H1 (cell line): ENCODE results near the gene ZFAND2B. TPM values are rescaled to one million over a fixed set of nuclear protein-coding genes. Genes with fewer than 3 reads are reported as not detected.

Source experiments
- ATF2 ChIP-seq: IDR thresholded peaks from 2 replicates; pipeline ENCODE4 v1.6.1; 2012; ENCODE audit warnings: low read length, inconsistent platforms
- ATF3 ChIP-seq: IDR thresholded peaks from 2 replicates; pipeline ENCODE4 v1.6.1; 2011; ENCODE audit warnings: low read depth, mild to moderate bottlenecking, low read length; ENCODE audit not compliant: insufficient read depth
- BRCA1 ChIP-seq: IDR thresholded peaks from 2 replicates; pipeline ENCODE4 v1.6.1; 2012; ENCODE audit warnings: low read depth, low read length, improper control_type of control experiment
- CEBPB ChIP-seq: IDR thresholded peaks from 2 replicates; pipeline ENCODE4 v1.6.1; 2012; ENCODE audit warnings: low read depth, low read length
- CHD7 ChIP-seq: fragments of 300-600 bp; sonication (generic); IDR thresholded peaks from 2 replicates; pipeline ENCODE4 v1.7.1; 2012; ENCODE audit warnings: low read length, moderate library complexity, mild to moderate bottlenecking, inconsistent platforms; ENCODE audit not compliant: insufficient replicate concordance
- GABPA ChIP-seq: IDR thresholded peaks from 2 replicates; pipeline ENCODE4 v1.6.1; 2011; ENCODE audit warnings: mild to moderate bottlenecking, low read length, moderate library complexity, borderline replicate concordance; ENCODE audit not compliant: insufficient read depth
- SIN3A ChIP-seq, 2 experiments: IDR thresholded peaks in 1 of 2; conservative IDR thresholded peaks in 1 of 2; 2 replicates each; pipeline ENCODE4 v1.6.1; 2011 to 2012; ENCODE audit warnings: low read length in 2 of 2, improper control_type of control experiment in 1 of 2, low read depth in 1 of 2, mild to moderate bottlenecking in 1 of 2
- YY1 ChIP-seq: IDR thresholded peaks from 2 replicates; pipeline ENCODE4 v1.6.1; 2011; ENCODE audit warnings: low read depth, mild to moderate bottlenecking, low read length
- polyA plus RNA-seq, 7 experiments: library from polyadenylated mRNA; depleted of rRNA in 3 of 7; stranded (reverse) in 5 of 7; unstranded in 2 of 7; fragments of >200 nt in 5 of 7; fragments of 200-250 nt in 2 of 7; gene quantifications; 1 replicate in 5 of 7; 2 replicates in 1 of 7; 4 replicates in 1 of 7; pipeline versions ENCODE4 v1.2.1 to v1.2.3, GENCODE V29; 2011 to 2013; ENCODE audit warnings: missing spikeins in 2 of 7, mixed read lengths in 2 of 7
- total RNA-seq: library from RNA; stranded (reverse); fragmentation: NEBNext Ultra II Directional; extraction: Animal tissue kit (Norgen Biotek cat#: 25700); gene quantifications from 2 replicates; pipeline ENCODE4 v1.2.1, GENCODE V29; 2021

The ZFAND2B gene
- total and polyA plus RNA-seq, 2 of the 8 experiments (the other 6 are each of a cell fraction or from before 2014, with no cell fraction given), result 16.0 to 17.9 TPM

- no peak for TF ChIP-seq CHD7
- no peak for TF ChIP-seq SIN3A (conservative IDR thresholded peaks at IDR 0.05 in 1 of 2, IDR thresholded peaks at IDR 0.05 in 1 of 2; ENCODE audit: low read depth in 1 of 2, low read length in 2 of 2)
- no peak for TF ChIP-seq CEBPB
- no peak for TF ChIP-seq ATF3
- TF ChIP-seq GABPA, result no peak
- no peak for TF ChIP-seq YY1
- TF ChIP-seq ATF2, result no peak
- no peak for TF ChIP-seq BRCA1
Measured at GRCh38 chr2:219234331-219234730, 27.7 kb downstream of the ZFAND2B start (continued).
